Testis (tissue), 3 donors: ENCODE results near the gene TAF3. TPM values are rescaled to one million over a fixed set of nuclear protein-coding genes. Genes with fewer than 3 reads are reported as not detected.

Source experiments
- DNase-seq: peaks from one replicate; pipeline ENCODE4 v3.0.0-alpha.2; 2019
- H3K27ac ChIP-seq, 2 donors: fragments of 200-600 bp; sonication (generic); one replicate each; pipeline ENCODE4 v1.5.1; 2019
- H3K27me3 ChIP-seq: fragments of 200-600 bp; sonication (generic); one replicate; pipeline ENCODE4 v1.5.1; 2019
- H3K36me3 ChIP-seq: fragments of 200-600 bp; sonication (generic); one replicate; pipeline ENCODE4 v1.5.1; 2017; ENCODE audit warnings: low read depth; ENCODE audit errors: missing control alignments
- H3K4me1 ChIP-seq: fragments of 200-600 bp; sonication (generic); one replicate; pipeline ENCODE4 v1.5.1; 2019
- H3K4me3 ChIP-seq, 2 donors: fragments of 200-600 bp; sonication (generic); one replicate each; pipeline ENCODE4 v1.5.1; 2017 to 2019
- H3K9me3 ChIP-seq: fragments of 200-600 bp; sonication (generic); one replicate; pipeline ENCODE4 v1.5.1; 2017
- CTCF ChIP-seq, 3 experiments: fragments of 450-650 bp in 2 of 3; fragments of 200-600 bp in 1 of 3; sonication (generic) in 1 of 3; IDR thresholded peaks; one replicate each; pipeline ENCODE4 v1.5.1; 2016 to 2019; ENCODE audit warnings: antibody characterized with exemption in 3 of 3, mild to moderate bottlenecking in 2 of 3, moderate library complexity in 1 of 3
- POLR2A ChIP-seq: fragments of 450-650 bp; IDR thresholded peaks from one replicate; pipeline ENCODE4 v1.6.1; 2017; ENCODE audit warnings: antibody characterized with exemption, mild to moderate bottlenecking, moderate library complexity
- WGBS, 2 donors: methylation state at CpG; one replicate each; pipeline ENCODE4 v1.1.5; 2018; 5-methylcytosine and 5-hydroxymethylcytosine counted together
- intact Hi-C: fragments of 100-400 bp; cut with DNase I; formaldehyde crosslinking; loops from one replicate; pipeline ENCODE4 v1.15.1; 2023; ENCODE audit warnings: low total_unique reads
- polyA plus RNA-seq: library from polyadenylated mRNA; stranded (reverse); fragments of 350-450 nt; fragmentation: Illumina TruSeq; extraction: RNeasy Lipid Tissue Mini Kit (QIAGEN cat#74804); gene quantifications from one replicate; pipeline ENCODE4 v1.2.3, GENCODE V29; 2014; ENCODE audit warnings: low read depth, low replicate concordance; ENCODE audit not compliant: insufficient read depth
- total RNA-seq, 2 donors: library from RNA; depleted of rRNA; stranded (reverse); fragments of >200 nt; gene quantifications; one replicate each; pipeline ENCODE4 v1.2.3, GENCODE V29; 2016

Gene TAF3
- total and polyA plus RNA-seq, 3 donors from 2014 or later, result 7.0 to 33.0 (median 32.8) TPM

- H3K27ac ChIP-seq, result no peak overlapping the region
- intact Hi-C loops, result no loop called here
- peaks cover 8% of the 10 kb centered on the region for H3K4me1 ChIP-seq
- TF ChIP-seq CTCF (IDR thresholded peaks at IDR 0.05) (no peak), POLR2A (no peak)
- DNase-seq, result no peak
- H3K4me3 ChIP-seq, result no peak overlapping the region
- no peaks in the 10 kb centered on the region for H3K27me3 ChIP-seq
- H3K36me3 ChIP-seq, result no peaks in the 10 kb centered on the region
- H3K9me3 ChIP-seq, result no peaks in the 10 kb centered on the region
- 77 to 79% methylated on average over 3 of the region's 3 CpGs for WGBS, 2 donors
Observed at GRCh38 chr10:7813481-7813880, 4.8 kb upstream of the TAF3 start.

- TF ChIP-seq CTCF (IDR thresholded peaks at IDR 0.05), result no peak
- TF ChIP-seq POLR2A, result no peak
- no peaks in the 10 kb centered on the region for H3K9me3 ChIP-seq
- WGBS, 2 donors, result 7 to 17% methylated on average over 12 of the region's 12 CpGs
- no peaks in the 10 kb centered on the region for H3K36me3 ChIP-seq
- no peak for DNase-seq
- H3K4me3 ChIP-seq, result peak overlapping the region; percentile 92 to 96
- intact Hi-C loops, result no loop called here
- H3K27ac ChIP-seq, result peak overlapping the region; percentile 80 to 81
- H3K27me3 ChIP-seq, result no peaks in the 10 kb centered on the region
- peaks cover 22% of the 10 kb centered on the region for H3K4me1 ChIP-seq
Observed at GRCh38 chr10:7817576-7817975, 729 bp upstream of the TAF3 start.

GRCh38 chr10:7817984-7818294 lies 366 bp upstream of the TAF3 start:
- H3K4me3 ChIP-seq, result peak overlapping the region; percentile 92 to 96
- 1% methylated on average over 10 of the region's 10 CpGs for WGBS, 2 donors
- H3K27ac ChIP-seq, result peak overlapping the region; percentile 80 to 81
- H3K9me3 ChIP-seq, result no peaks in the 10 kb centered on the region
- intact Hi-C loops, result no loop called here
- TF ChIP-seq POLR2A (no peak), CTCF (IDR thresholded peaks at IDR 0.05) (no peak)
- H3K27me3 ChIP-seq, result no peaks in the 10 kb centered on the region
- peaks cover 22% of the 10 kb centered on the region for H3K4me1 ChIP-seq
- no peak for DNase-seq
- no peaks in the 10 kb centered on the region for H3K36me3 ChIP-seq

- WGBS, 2 donors, result 0% methylated on average over 17 of the region's 17 CpGs
- H3K36me3 ChIP-seq, result no peaks in the 10 kb centered on the region
- no peaks in the 10 kb centered on the region for H3K9me3 ChIP-seq
- H3K27ac ChIP-seq, result peak overlapping the region; percentile 80 to 86
- H3K4me3 ChIP-seq, result peak overlapping the region; percentile 92 to 96
- intact Hi-C loops, result no loop called here
- H3K4me1 ChIP-seq, result peaks cover 22% of the 10 kb centered on the region
- DNase-seq, result peak; percentile 78
- no peaks in the 10 kb centered on the region for H3K27me3 ChIP-seq
- TF ChIP-seq POLR2A (no peak), CTCF (IDR thresholded peaks at IDR 0.05) (no peak)
Observed at GRCh38 chr10:7819121-7819460, 786 bp downstream of the TAF3 start.

- no peaks in the 10 kb centered on the region for H3K36me3 ChIP-seq
- no peak for DNase-seq
- H3K9me3 ChIP-seq, result no peaks in the 10 kb centered on the region
- H3K27ac ChIP-seq, result no peak overlapping the region
- 76 to 77% methylated on average over 3 of the region's 3 CpGs for WGBS, 2 donors
- H3K27me3 ChIP-seq, result no peaks in the 10 kb centered on the region
- no peak overlapping the region for H3K4me3 ChIP-seq
- intact Hi-C loops, result no loop called here
- TF ChIP-seq CTCF (IDR thresholded peaks at IDR 0.05) (no peak), POLR2A (no peak)
- peaks cover 14% of the 10 kb centered on the region for H3K4me1 ChIP-seq
Observed at GRCh38 chr10:7824251-7824650, 5.9 kb downstream of the TAF3 start.
